Osteocyte (in vitro differentiated cells): ENCODE measurements around the gene NEK10. TPM values are rescaled to one million over a fixed set of nuclear protein-coding genes. Genes with fewer than 3 reads are reported as not detected.
"Not testable (repeated sequence)": the region's sequence is repeated elsewhere in the genome, so short reads cannot be mapped to it uniquely, and the experiment has no call there.

Experiments
- DNase-seq: peaks from one replicate; pipeline ENCODE4 v3.0.0; 2021; ENCODE audit warnings: mixed read lengths; ENCODE audit not compliant: unreplicated experiment; ENCODE audit errors: extremely low spot score
- H3K27ac Mint-ChIP-seq: one replicate; pipeline ENCODE4 v1.8.0; 2021; ENCODE audit warnings: mild to moderate bottlenecking, mixed read lengths; ENCODE audit not compliant: unreplicated experiment
- H3K27me3 Mint-ChIP-seq: one replicate; pipeline ENCODE4 v1.8.0; 2021; ENCODE audit warnings: mixed read lengths; ENCODE audit not compliant: unreplicated experiment
- H3K36me3 Mint-ChIP-seq: one replicate; pipeline ENCODE4 v1.8.0; 2021; ENCODE audit warnings: mixed read lengths; ENCODE audit not compliant: unreplicated experiment
- H3K4me1 Mint-ChIP-seq: one replicate; pipeline ENCODE4 v1.8.0; 2021; ENCODE audit warnings: mixed read lengths; ENCODE audit not compliant: unreplicated experiment
- H3K4me3 Mint-ChIP-seq: one replicate; pipeline ENCODE4 v1.8.0; 2021; ENCODE audit warnings: mild to moderate bottlenecking, moderate library complexity, mixed read lengths; ENCODE audit not compliant: unreplicated experiment
- H3K9me3 Mint-ChIP-seq: one replicate; pipeline ENCODE4 v1.8.0; 2021; ENCODE audit warnings: mixed read lengths; ENCODE audit not compliant: unreplicated experiment
- CTCF ChIP-seq: fragments of 200-600 bp; sonication (generic); IDR thresholded peaks from 2 replicates; pipeline ENCODE4 v1.5.0; 2021; ENCODE audit warnings: antibody characterized with exemption, mild to moderate bottlenecking, moderate library complexity
- total RNA-seq: library from RNA; stranded (reverse); gene quantifications from 2 replicates; pipeline ENCODE4 v1.2.1, GENCODE V29; 2021

Gene NEK10
- total RNA-seq, 1 donor from 2014 or later: 6.8 TPM

- Mint-ChIP-seq H3K9me3 (no peaks in the 10 kb centered on the region), H3K27me3 (no peaks in the 10 kb centered on the region), H3K4me3 (no peak overlapping the region), H3K36me3 (peaks cover 26% of the 10 kb centered on the region), H3K4me1 (peaks cover 44% of the 10 kb centered on the region), H3K27ac (peak overlapping the region; percentile 88)
- DNase-seq: no peak
- no peak for TF ChIP-seq CTCF
Measured at GRCh38 chr3:27293939-27294338, 75.2 kb downstream of the NEK10 start.

- Mint-ChIP-seq H3K4me1 (peaks cover 44% of the 10 kb centered on the region), H3K27ac (peak overlapping the region; percentile 81), H3K27me3 (no peaks in the 10 kb centered on the region), H3K4me3 (no peak overlapping the region), H3K36me3 (peaks cover 17% of the 10 kb centered on the region), H3K9me3 (no peaks in the 10 kb centered on the region)
- DNase-seq: no peak
- TF ChIP-seq CTCF: no peak
Measured at GRCh38 chr3:27290760-27291159, 78.4 kb downstream of the NEK10 start.

DNA sequence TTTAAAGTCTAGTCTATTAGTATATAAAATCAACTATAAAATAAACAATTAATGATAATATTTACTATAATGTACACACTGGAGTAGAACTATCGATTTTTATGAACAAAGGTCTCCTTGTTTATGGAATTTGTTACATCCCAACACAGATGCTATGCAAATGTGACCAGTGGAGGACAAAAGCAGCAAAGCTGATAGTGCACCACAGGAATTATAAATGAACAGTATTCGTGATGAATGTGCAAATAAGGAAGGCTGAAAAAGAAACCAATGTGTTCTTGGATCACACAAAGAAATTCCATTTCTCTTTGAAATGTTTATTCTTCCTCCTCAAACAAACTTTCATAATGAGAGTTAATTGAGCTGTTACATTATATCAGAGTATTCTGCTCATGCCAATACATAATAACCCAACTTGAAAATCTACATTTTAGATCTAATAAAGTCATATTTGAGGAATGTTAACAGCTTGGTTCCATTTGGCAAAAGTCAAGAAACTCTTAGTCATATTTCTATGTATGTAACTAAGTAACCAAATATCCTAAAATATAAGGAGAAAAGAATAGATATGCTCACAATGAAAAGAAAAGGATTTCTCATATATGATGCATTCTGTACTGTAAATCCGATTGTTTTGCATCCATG is 79.3 kb downstream of the NEK10 start:
- Mint-ChIP-seq H3K9me3 (no peaks in the 10 kb centered on the region), H3K4me1 (peaks cover 38% of the 10 kb centered on the region), H3K27ac (no peak overlapping the region), H3K4me3 (no peak overlapping the region), H3K36me3 (peaks cover 16% of the 10 kb centered on the region), H3K27me3 (no peaks in the 10 kb centered on the region)
- no peak for DNase-seq
- TF ChIP-seq CTCF: no peak

DNA sequence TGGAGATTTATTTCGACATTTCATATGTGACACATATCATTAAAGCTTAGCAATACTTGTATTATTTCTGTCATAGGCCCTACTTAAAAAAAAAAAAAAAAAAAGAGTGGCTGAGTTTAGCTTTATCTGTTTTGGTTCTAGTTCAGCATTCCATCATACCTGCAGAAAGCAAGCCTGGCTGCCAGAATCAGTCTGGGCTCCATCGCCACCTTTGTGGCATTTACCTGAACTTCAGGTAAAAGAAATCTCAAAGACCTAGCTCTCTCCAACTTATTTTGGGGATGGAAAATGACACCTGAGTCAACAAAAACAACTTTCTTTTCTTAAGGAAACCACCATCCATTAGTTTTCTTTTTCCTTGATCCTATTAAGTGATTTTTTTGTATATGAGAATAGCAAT is 82.1 kb downstream of the NEK10 start:
- no peak for TF ChIP-seq CTCF
- no peaks in the 10 kb centered on the region for H3K27me3 Mint-ChIP-seq
- peaks cover 9% of the 10 kb centered on the region for H3K36me3 Mint-ChIP-seq
- no peak for DNase-seq
- no peaks in the 10 kb centered on the region for H3K9me3 Mint-ChIP-seq
- no peak overlapping the region for H3K27ac Mint-ChIP-seq
- H3K4me1 Mint-ChIP-seq: peaks cover 17% of the 10 kb centered on the region
- H3K4me3 Mint-ChIP-seq: no peak overlapping the region

GRCh38 chr3:27286467-27286866 is 82.7 kb downstream of the NEK10 start:
- DNase-seq, H3K9me3 Mint-ChIP-seq, H3K4me3 Mint-ChIP-seq, H3K27me3 Mint-ChIP-seq, H3K27ac Mint-ChIP-seq: not testable (repeated sequence)
- Mint-ChIP-seq H3K4me1 (peaks cover 17% of the 10 kb centered on the region), H3K36me3 (peaks cover 10% of the 10 kb centered on the region)
